DOHH2 (cell line): ENCODE results near the gene SLC29A1.

ENCODE experiments used
- H3F3A ChIP-seq: fragments of 200-600 bp; sonication (generic), shearing (Covaris generic); 2 replicates; pipeline ENCODE4 v1.6.0; 2016; ENCODE audit warnings: antibody characterized with exemption, mild to moderate bottlenecking; ENCODE audit not compliant: control insufficient read depth, insufficient read depth
- H3K27ac ChIP-seq: fragments of 200-600 bp; sonication (generic); 2 replicates; pipeline ENCODE4 v1.5.1; 2014; ENCODE audit warnings: low read depth, mild to moderate bottlenecking, low read length, moderate library complexity
- H3K27me3 ChIP-seq: fragments of 200-600 bp; sonication (generic); 2 replicates; pipeline ENCODE4 v1.6.1; 2014; ENCODE audit warnings: mild to moderate bottlenecking, low read length, mixed read lengths; ENCODE audit not compliant: control insufficient read depth
- H3K36me3 ChIP-seq: fragments of 200-600 bp; sonication (generic); 2 replicates; pipeline ENCODE4 v1.6.1; 2014; ENCODE audit warnings: mild to moderate bottlenecking, low read length, moderate library complexity, mixed read lengths; ENCODE audit not compliant: control insufficient read depth
- H3K4me1 ChIP-seq: fragments of 200-600 bp; sonication (generic); 2 replicates; pipeline ENCODE4 v1.6.1; 2014; ENCODE audit warnings: mild to moderate bottlenecking, low read length, mixed read lengths; ENCODE audit not compliant: control insufficient read depth
- H3K4me2 ChIP-seq: fragments of 200-600 bp; sonication (generic); 2 replicates; pipeline ENCODE4 v1.6.0; 2014; ENCODE audit warnings: mild to moderate bottlenecking, low read length, moderate library complexity
- H3K4me3 ChIP-seq: fragments of 200-600 bp; sonication (generic); 2 replicates; pipeline ENCODE4 v1.5.1; 2014; ENCODE audit warnings: mild to moderate bottlenecking, low read length, mixed read lengths
- H3K79me2 ChIP-seq: fragments of 200-600 bp; sonication (generic); 2 replicates; pipeline ENCODE4 v1.6.1; 2014; ENCODE audit warnings: mild to moderate bottlenecking, low read length, mixed read lengths; ENCODE audit not compliant: control insufficient read depth
- H3K9me2 ChIP-seq: fragments of 200-600 bp; sonication (generic); replicated peaks from 2 replicates; pipeline ENCODE4 v1.6.1; 2014; ENCODE audit warnings: mild to moderate bottlenecking, low read length, mixed read lengths; ENCODE audit not compliant: control insufficient read depth
- H3K9me3 ChIP-seq: fragments of 200-600 bp; sonication (generic); 2 replicates; pipeline ENCODE4 v1.6.1; 2014; ENCODE audit warnings: antibody characterized with exemption, low read length, mixed read lengths; ENCODE audit not compliant: control insufficient read depth, insufficient read depth
- H4K20me1 ChIP-seq: fragments of 200-600 bp; sonication (generic); 2 replicates; pipeline ENCODE4 v1.6.0; 2014; ENCODE audit warnings: low read depth, mild to moderate bottlenecking, antibody characterized with exemption, low read length, moderate library complexity; ENCODE audit not compliant: control insufficient read depth, insufficient read depth
- CTCF ChIP-seq: fragments of 200-600 bp; sonication (generic); IDR thresholded peaks from one replicate; pipeline ENCODE4 v1.5.1; 2014; ENCODE audit warnings: antibody characterized with exemption, mild to moderate bottlenecking, low read depth, low read length; ENCODE audit not compliant: poor library complexity, severe bottlenecking
- EZH2phosphoT487 ChIP-seq: fragments of 200-600 bp; sonication (generic); IDR thresholded peaks from 2 replicates; pipeline ENCODE4 v1.6.1; 2017; ENCODE audit warnings: borderline replicate concordance, mild to moderate bottlenecking, antibody characterized with exemption, low read length, moderate library complexity, mixed read lengths

Gene SLC29A1

GRCh38 chr6:44203955-44204354 lies 19.4 kb upstream of the SLC29A1 start:
- Histone ChIP-seq H3K79me2 (no peaks in the 10 kb centered on the region), H3K27me3 (peaks cover 12% of the 10 kb centered on the region; the same call in 1 of the 2 replicates), H3K9me3 (no peaks in the 10 kb centered on the region), H3K4me1 (no peaks in the 10 kb centered on the region), H4K20me1 (no peaks in the 10 kb centered on the region), H3K9me2 (no peaks in the 10 kb centered on the region), H3K4me3 (no peak overlapping the region), H3K27ac (no peak overlapping the region), H3K36me3 (no peaks in the 10 kb centered on the region), H3F3A (no peaks in the 10 kb centered on the region), H3K4me2 (no peak overlapping the region)
- TF ChIP-seq EZH2phosphoT487: no peak
- no peak for TF ChIP-seq CTCF

GRCh38 chr6:44207966-44208365 lies 15.4 kb upstream of the SLC29A1 start:
- Histone ChIP-seq H4K20me1 (no peaks in the 10 kb centered on the region), H3K9me3 (no peaks in the 10 kb centered on the region), H3K27me3 (peaks cover 12% of the 10 kb centered on the region), H3K27ac (no peak overlapping the region), H3K36me3 (no peaks in the 10 kb centered on the region), H3K4me2 (no peak overlapping the region), H3F3A (no peaks in the 10 kb centered on the region), H3K9me2 (no peaks in the 10 kb centered on the region), H3K4me3 (no peak overlapping the region), H3K79me2 (no peaks in the 10 kb centered on the region), H3K4me1 (no peaks in the 10 kb centered on the region)
- TF ChIP-seq CTCF (no peak), EZH2phosphoT487 (no peak)

- no peaks in the 10 kb centered on the region for H3K36me3 ChIP-seq
These were observed 12.1 kb upstream of the SLC29A1 start for GRCh38 chr6:44211284-44211683.

More at GRCh38 chr6:44211284-44211683, 12.1 kb upstream of the SLC29A1 start:
- H4K20me1 ChIP-seq: no peaks in the 10 kb centered on the region
- H3F3A ChIP-seq: no peaks in the 10 kb centered on the region
- H3K27me3 ChIP-seq: peaks cover 18% of the 10 kb centered on the region
- no peaks in the 10 kb centered on the region for H3K4me1 ChIP-seq
- H3K9me2 ChIP-seq: no peaks in the 10 kb centered on the region
- H3K4me2 ChIP-seq: no peak overlapping the region
- H3K4me3 ChIP-seq: no peak overlapping the region
- no peaks in the 10 kb centered on the region for H3K9me3 ChIP-seq
- no peaks in the 10 kb centered on the region for H3K79me2 ChIP-seq
- TF ChIP-seq CTCF (no peak), EZH2phosphoT487 (no peak)
- no peak overlapping the region for H3K27ac ChIP-seq
